HEK293 (cell line): Measurements from ENCODE around the gene CDK12.
"Not testable (repeated sequence)": the region's sequence is repeated elsewhere in the genome, so short reads cannot be mapped to it uniquely, and the experiment has no call there.

Experiments used
- CTCF ChIA-PET: fragments of 350-600 bp; formaldehyde crosslinking; extraction: SDS; loops from one replicate; lab custom pipeline; 2021; ENCODE audit warnings: antibody characterized with exemption; lab: Yijun Ruan, JAX
- POLR2A ChIA-PET: fragments of 300-600 bp; formaldehyde crosslinking; extraction: SDS; loops from one replicate; lab custom pipeline; 2020; ENCODE audit warnings: antibody characterized with exemption, inconsistent platforms; lab: Yijun Ruan, JAX
- H3K27ac ChIP-seq: fragments of 200-500 bp; sonication (Bioruptor generic); 2 replicates; pipeline ENCODE4 v1.5.1; 2014; ENCODE audit warnings: low read depth, low read length, control low read depth, inconsistent platforms; ENCODE audit errors: extremely low read depth
- H3K36me3 ChIP-seq, 2 experiments: fragments of 200-500 bp in 1 of 2; sonication (Bioruptor generic) in 1 of 2; 1 replicate in 1 of 2; 2 replicates in 1 of 2; pipeline ENCODE4 v1.5.1; 2014 to 2017; ENCODE audit warnings: inconsistent platforms in 2 of 2, low read length in 2 of 2; ENCODE audit not compliant: control insufficient read depth in 2 of 2, insufficient read depth in 1 of 2
- H3K4me1 ChIP-seq: fragments of 200-500 bp; sonication (Bioruptor generic); 2 replicates; pipeline ENCODE4 v1.5.1; 2014; ENCODE audit warnings: mild to moderate bottlenecking, low read length, inconsistent platforms; ENCODE audit not compliant: control insufficient read depth, insufficient read depth
- H3K4me3 ChIP-seq: 2 replicates; pipeline ENCODE4 v1.5.1; 2011; ENCODE audit warnings: low read depth, mild to moderate bottlenecking, control low read depth, low read length, moderate library complexity
- H3K9me3 ChIP-seq: fragments of 200-500 bp; sonication (Bioruptor generic); 2 replicates; pipeline ENCODE4 v1.5.1; 2014; ENCODE audit warnings: low read depth, low read length, inconsistent platforms; ENCODE audit not compliant: control insufficient read depth, insufficient read depth
- KLF10 ChIP-seq: fragments of 450-650 bp; IDR thresholded peaks from 2 replicates; pipeline ENCODE4 v1.5.1; 2018; ENCODE audit warnings: missing biosample characterization, mild to moderate bottlenecking, missing genetic modification characterization
- KLF7 ChIP-seq: fragments of 450-650 bp; formaldehyde crosslinking; IDR thresholded peaks from 2 replicates; pipeline ENCODE4 v1.5.1; 2016; ENCODE audit warnings: missing biosample characterization, missing genetic modification characterization, borderline replicate concordance
- TCF7L2 ChIP-seq: IDR thresholded peaks from 2 replicates; pipeline ENCODE4 v1.6.1; 2011; ENCODE audit warnings: low read depth, mild to moderate bottlenecking, inconsistent platforms, low read length, moderate library complexity, borderline replicate concordance
- ZNF214 ChIP-seq: fragments of 450-650 bp; formaldehyde crosslinking; IDR thresholded peaks from 2 replicates; pipeline ENCODE4 v1.5.1; 2017; ENCODE audit warnings: missing biosample characterization, mild to moderate bottlenecking, missing genetic modification characterization, borderline replicate concordance
- ZNF280C ChIP-seq: fragments of 450-650 bp; formaldehyde crosslinking; IDR thresholded peaks from 2 replicates; pipeline ENCODE4 v1.5.1; 2016; ENCODE audit warnings: missing biosample characterization, missing genetic modification characterization
- ZNF302 ChIP-seq: fragments of 450-650 bp; formaldehyde crosslinking; IDR thresholded peaks from 2 replicates; pipeline ENCODE4 v1.5.1; 2016; ENCODE audit warnings: missing biosample characterization, missing genetic modification characterization, low read depth
- ZNF341 ChIP-seq: fragments of 450-650 bp; formaldehyde crosslinking; IDR thresholded peaks from 2 replicates; pipeline ENCODE4; 2016; ENCODE audit warnings: low read depth, missing biosample characterization, missing genetic modification characterization
- ZNF366 ChIP-seq: fragments of 450-650 bp; formaldehyde crosslinking; conservative IDR thresholded peaks from 2 replicates; pipeline ENCODE4 v1.5.1; 2016; ENCODE audit warnings: missing biosample characterization, missing genetic modification characterization
- ZNF423 ChIP-seq: fragments of 450-650 bp; formaldehyde crosslinking; IDR thresholded peaks from 2 replicates; pipeline ENCODE4 v1.5.1; 2016; ENCODE audit warnings: missing biosample characterization, missing genetic modification characterization
- ZNF549 ChIP-seq: fragments of 450-650 bp; IDR thresholded peaks from 2 replicates; pipeline ENCODE4 v1.5.1; 2018; ENCODE audit warnings: missing biosample characterization, missing genetic modification characterization, mild to moderate bottlenecking, inconsistent platforms, moderate library complexity
- ZNF555 ChIP-seq: fragments of 450-650 bp; formaldehyde crosslinking; conservative IDR thresholded peaks from 2 replicates; pipeline ENCODE4 v1.5.1; 2017; ENCODE audit warnings: missing biosample characterization, mild to moderate bottlenecking, missing genetic modification characterization, inconsistent platforms
- ZNF561 ChIP-seq: fragments of 450-650 bp; IDR thresholded peaks from 2 replicates; pipeline ENCODE4 v1.5.1; 2018; ENCODE audit warnings: missing biosample characterization, missing genetic modification characterization, borderline replicate concordance
- ZNF623 ChIP-seq: fragments of 450-650 bp; formaldehyde crosslinking; IDR thresholded peaks from 2 replicates; pipeline ENCODE4 v1.5.1; 2016; ENCODE audit warnings: missing biosample characterization, missing genetic modification characterization
- ZNF639 ChIP-seq: fragments of 450-650 bp; formaldehyde crosslinking; IDR thresholded peaks from 2 replicates; pipeline ENCODE4 v1.5.1; 2016; ENCODE audit warnings: missing biosample characterization, missing genetic modification characterization
- ZNF677 ChIP-seq: fragments of 450-650 bp; IDR thresholded peaks from 2 replicates; pipeline ENCODE4 v1.5.0; 2018; ENCODE audit warnings: missing biosample characterization, mild to moderate bottlenecking, missing genetic modification characterization, moderate library complexity
- ZSCAN16 ChIP-seq: fragments of 450-650 bp; formaldehyde crosslinking; IDR thresholded peaks from 2 replicates; pipeline ENCODE4 v1.5.1; 2016; ENCODE audit warnings: missing biosample characterization, missing genetic modification characterization
- TF ChIP-seq, protein P1 (sequence below): fragments of 450-650 bp; formaldehyde crosslinking; IDR thresholded peaks from 2 replicates; pipeline ENCODE4 v1.5.1; 2016; ENCODE audit warnings: missing biosample characterization, missing genetic modification characterization, low read depth
- TF ChIP-seq, protein P2 (sequence below): fragments of 450-650 bp; formaldehyde crosslinking; IDR thresholded peaks from 2 replicates; pipeline ENCODE4 v1.5.1; 2016; ENCODE audit warnings: missing biosample characterization, missing genetic modification characterization
- TF ChIP-seq, protein P3 (sequence below): fragments of 450-650 bp; formaldehyde crosslinking; IDR thresholded peaks from 2 replicates; pipeline ENCODE4 v1.5.1; 2016; ENCODE audit warnings: missing biosample characterization, missing genetic modification characterization
- TF ChIP-seq, protein P4 (sequence below): fragments of 450-650 bp; formaldehyde crosslinking; IDR thresholded peaks from 2 replicates; pipeline ENCODE4 v1.5.1; 2016; ENCODE audit warnings: missing biosample characterization, missing genetic modification characterization

The CDK12 gene

DNA sequence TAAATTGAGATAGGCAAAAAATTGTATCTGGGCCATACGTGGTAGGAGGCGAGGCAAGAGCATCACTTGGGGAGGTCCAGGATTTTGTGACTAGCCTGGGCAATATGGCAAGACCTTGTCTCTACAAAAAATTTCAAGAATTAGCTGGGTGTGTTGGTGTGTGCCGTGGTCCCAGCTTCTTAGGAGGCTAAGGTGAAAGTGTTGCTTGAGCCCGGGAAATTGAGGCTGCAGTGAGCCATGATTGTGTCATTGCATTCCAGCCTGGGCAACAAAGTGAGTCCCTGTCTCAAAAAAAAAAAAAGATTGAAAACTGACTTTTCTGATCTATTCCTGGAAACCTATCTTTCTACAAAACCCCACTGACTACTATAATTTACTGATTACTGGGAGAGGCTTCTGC, 26.7 kb downstream of the CDK12 start:
- H3K9me3 ChIP-seq, result no peaks in the 10 kb centered on the region
- H3K4me1 ChIP-seq, result 0 out of 2 replicates have a peak, but pooled peaks cover 3% of the 10 kb centered on the region
- H3K27ac ChIP-seq, result no peak overlapping the region
- peaks cover 51 to 75% of the 10 kb centered on the region in 2 experiments for H3K36me3 ChIP-seq
- TF ChIP-seq ZNF280C, result no peak
- TF ChIP-seq ZNF549, result no peak
- no peak for TF ChIP-seq ZNF366 (tag by site-specific recombination)
- TF ChIP-seq ZNF677 (tag by site-specific recombination), result no peak
- no peak overlapping the region for H3K4me3 ChIP-seq
- ChIA-PET POLR2A (interaction anchor here (0.7 to 1.4 kb wide), 2 partner anchors 26 to 355 kb away, joined by 4 to 5 read pairs; no protein-coding TSS in a partner anchor), CTCF (interaction anchor here (0.6 to 1.3 kb wide), 5 partner anchors 12 to 321 kb away, joined by 3 read pairs; no protein-coding TSS in a partner anchor)

GRCh38 chr17:39496921-39497320, 35.6 kb downstream of the CDK12 start:
- not testable (repeated sequence) for H3K4me3 ChIP-seq, H3K9me3 ChIP-seq, H3K4me1 ChIP-seq, H3K27ac ChIP-seq
- H3K36me3 ChIP-seq, result peaks cover 92 to 93% of the 10 kb centered on the region in 2 experiments
- POLR2A ChIA-PET, result interaction anchor here (0.5 kb wide), 1 partner anchor 193 kb away, joined by 7 read pairs; no protein-coding TSS in a partner anchor
- CTCF ChIA-PET, result interaction anchor here (0.6 to 1.2 kb wide), 2 partner anchors 79 to 261 kb away, joined by 3 to 4 read pairs; no protein-coding TSS in a partner anchor

DNA sequence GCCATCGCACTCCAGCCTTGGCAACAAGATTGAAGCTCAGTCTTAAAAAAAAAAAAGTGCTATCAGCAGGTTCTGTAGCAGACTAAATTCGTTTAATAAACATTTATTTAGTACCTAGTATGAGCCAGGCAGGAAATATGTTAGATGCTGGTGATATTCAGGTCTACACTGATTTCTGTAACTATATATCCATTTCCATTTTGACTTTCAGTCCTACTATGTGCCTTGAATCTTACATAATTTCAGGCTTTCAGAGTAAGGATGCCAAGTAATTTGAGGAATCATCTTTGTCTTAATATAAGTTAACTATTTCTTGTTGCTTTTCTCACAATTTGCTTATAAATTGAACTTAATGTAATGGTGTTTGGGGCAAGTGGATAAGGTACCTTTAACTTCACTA, 46.2 kb downstream of the CDK12 start:
- no peak overlapping the region for H3K27ac ChIP-seq
- no peaks in the 10 kb centered on the region for H3K4me1 ChIP-seq
- peaks cover 93% of the 10 kb centered on the region in 2 experiments for H3K36me3 ChIP-seq
- POLR2A ChIA-PET, result no interaction called here
- no peak overlapping the region for H3K4me3 ChIP-seq
- H3K9me3 ChIP-seq, result no peaks in the 10 kb centered on the region
- CTCF ChIA-PET, result interaction anchor here (1.1 kb wide), 1 partner anchor 268 kb away, joined by 3 read pairs; no protein-coding TSS in a partner anchor
- TF ChIP-seq ZSCAN16 (tag by site-specific recombination) (no peak), ZNF214 (tag by site-specific recombination) (no peak), ZNF623 (no peak), KLF10 (no peak), ZNF561 (no peak), ZNF423 (no peak), ZNF302 (tag by site-specific recombination) (no peak), ZNF341 (tag by site-specific recombination) (no peak), TCF7L2 (no peak), KLF7 (tag by site-specific recombination) (no peak), ZNF555 (no peak), ZNF639 (tag by site-specific recombination) (no peak)
- TF ChIP-seq, protein P1, sequence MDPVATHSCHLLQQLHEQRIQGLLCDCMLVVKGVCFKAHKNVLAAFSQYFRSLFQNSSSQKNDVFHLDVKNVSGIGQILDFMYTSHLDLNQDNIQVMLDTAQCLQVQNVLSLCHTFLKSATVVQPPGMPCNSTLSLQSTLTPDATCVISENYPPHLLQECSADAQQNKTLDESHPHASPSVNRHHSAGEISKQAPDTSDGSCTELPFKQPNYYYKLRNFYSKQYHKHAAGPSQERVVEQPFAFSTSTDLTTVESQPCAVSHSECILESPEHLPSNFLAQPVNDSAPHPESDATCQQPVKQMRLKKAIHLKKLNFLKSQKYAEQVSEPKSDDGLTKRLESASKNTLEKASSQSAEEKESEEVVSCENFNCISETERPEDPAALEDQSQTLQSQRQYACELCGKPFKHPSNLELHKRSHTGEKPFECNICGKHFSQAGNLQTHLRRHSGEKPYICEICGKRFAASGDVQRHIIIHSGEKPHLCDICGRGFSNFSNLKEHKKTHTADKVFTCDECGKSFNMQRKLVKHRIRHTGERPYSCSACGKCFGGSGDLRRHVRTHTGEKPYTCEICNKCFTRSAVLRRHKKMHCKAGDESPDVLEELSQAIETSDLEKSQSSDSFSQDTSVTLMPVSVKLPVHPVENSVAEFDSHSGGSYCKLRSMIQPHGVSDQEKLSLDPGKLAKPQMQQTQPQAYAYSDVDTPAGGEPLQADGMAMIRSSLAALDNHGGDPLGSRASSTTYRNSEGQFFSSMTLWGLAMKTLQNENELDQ (tag by site-specific recombination), result no peak
- TF ChIP-seq, protein P2, sequence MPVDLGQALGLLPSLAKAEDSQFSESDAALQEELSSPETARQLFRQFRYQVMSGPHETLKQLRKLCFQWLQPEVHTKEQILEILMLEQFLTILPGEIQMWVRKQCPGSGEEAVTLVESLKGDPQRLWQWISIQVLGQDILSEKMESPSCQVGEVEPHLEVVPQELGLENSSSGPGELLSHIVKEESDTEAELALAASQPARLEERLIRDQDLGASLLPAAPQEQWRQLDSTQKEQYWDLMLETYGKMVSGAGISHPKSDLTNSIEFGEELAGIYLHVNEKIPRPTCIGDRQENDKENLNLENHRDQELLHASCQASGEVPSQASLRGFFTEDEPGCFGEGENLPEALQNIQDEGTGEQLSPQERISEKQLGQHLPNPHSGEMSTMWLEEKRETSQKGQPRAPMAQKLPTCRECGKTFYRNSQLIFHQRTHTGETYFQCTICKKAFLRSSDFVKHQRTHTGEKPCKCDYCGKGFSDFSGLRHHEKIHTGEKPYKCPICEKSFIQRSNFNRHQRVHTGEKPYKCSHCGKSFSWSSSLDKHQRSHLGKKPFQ (tag by site-specific recombination), result no peak
- TF ChIP-seq, protein P3, sequence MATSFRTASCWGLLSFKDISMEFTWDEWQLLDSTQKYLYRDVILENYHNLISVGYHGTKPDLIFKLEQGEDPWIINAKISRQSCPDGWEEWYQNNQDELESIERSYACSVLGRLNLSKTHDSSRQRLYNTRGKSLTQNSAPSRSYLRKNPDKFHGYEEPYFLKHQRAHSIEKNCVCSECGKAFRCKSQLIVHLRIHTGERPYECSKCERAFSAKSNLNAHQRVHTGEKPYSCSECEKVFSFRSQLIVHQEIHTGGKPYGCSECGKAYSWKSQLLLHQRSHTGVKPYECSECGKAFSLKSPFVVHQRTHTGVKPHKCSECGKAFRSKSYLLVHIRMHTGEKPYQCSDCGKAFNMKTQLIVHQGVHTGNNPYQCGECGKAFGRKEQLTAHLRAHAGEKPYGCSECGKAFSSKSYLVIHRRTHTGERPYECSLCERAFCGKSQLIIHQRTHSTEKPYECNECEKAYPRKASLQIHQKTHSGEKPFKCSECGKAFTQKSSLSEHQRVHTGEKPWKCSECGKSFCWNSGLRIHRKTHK (tag by site-specific recombination), result no peak
- TF ChIP-seq, protein P4, sequence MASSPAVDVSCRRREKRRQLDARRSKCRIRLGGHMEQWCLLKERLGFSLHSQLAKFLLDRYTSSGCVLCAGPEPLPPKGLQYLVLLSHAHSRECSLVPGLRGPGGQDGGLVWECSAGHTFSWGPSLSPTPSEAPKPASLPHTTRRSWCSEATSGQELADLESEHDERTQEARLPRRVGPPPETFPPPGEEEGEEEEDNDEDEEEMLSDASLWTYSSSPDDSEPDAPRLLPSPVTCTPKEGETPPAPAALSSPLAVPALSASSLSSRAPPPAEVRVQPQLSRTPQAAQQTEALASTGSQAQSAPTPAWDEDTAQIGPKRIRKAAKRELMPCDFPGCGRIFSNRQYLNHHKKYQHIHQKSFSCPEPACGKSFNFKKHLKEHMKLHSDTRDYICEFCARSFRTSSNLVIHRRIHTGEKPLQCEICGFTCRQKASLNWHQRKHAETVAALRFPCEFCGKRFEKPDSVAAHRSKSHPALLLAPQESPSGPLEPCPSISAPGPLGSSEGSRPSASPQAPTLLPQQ, result no peak
